ENCODE measurements around the gene ZHX3. TPM values are rescaled to one million over a fixed set of nuclear protein-coding genes. Genes with fewer than 3 reads are reported as not detected.

Gene ZHX3
- total and polyA plus RNA-seq, 10 of the 15 experiments (the other 5 are each of a cell fraction or from before 2014, with no cell fraction given), result 1.3 to 14.0 (median 5.0) TPM

GRCh38 chr20:41221614-41222218 lies 95.8 kb downstream of the ZHX3 start:
- ATAC-seq, result no peak
- no TSS peak for BruUV-seq (replicated peaks)
- H3K4me2 ChIP-seq (ENCODE audit: control insufficient read depth, insufficient read depth), result no peak overlapping the region
- H3K79me2 ChIP-seq (ENCODE audit: control insufficient read depth, insufficient read depth, low read length), result no peaks in the 10 kb centered on the region
- H3K36me3 ChIP-seq (ENCODE audit: control insufficient read depth in 2 of 2, insufficient read depth in 2 of 2, low read length in 1 of 2), result no peaks in the 10 kb centered on the region
- ChIA-PET POLR2A (interaction anchor here (0.5 kb wide), 1 partner anchor 45 kb away, joined by 6 read pairs; no protein-coding TSS in a partner anchor), RAD21 (ENCODE audit: unreplicated experiment) (no interaction called here), SMC1A (ENCODE audit: uncharacterized antibody, unreplicated experiment) (no interaction called here), CTCF (interaction anchor here (0.5 kb wide), 1 partner anchor 164 kb away, joined by 3 read pairs; no protein-coding TSS in a partner anchor)
- H3K9me3 ChIP-seq (replicated peaks; ENCODE audit: control insufficient read depth, insufficient read depth, low read length), result no peaks in the 10 kb centered on the region
- WGBS (ENCODE audit: insufficient coverage, insufficient replicate concordance, low lambda C conversion rate, missing lambda C conversion rate), result 95% methylated on average over 5 of the region's 5 CpGs
- H4K20me1 ChIP-seq (ENCODE audit: control insufficient read depth, insufficient read depth), result no peaks in the 10 kb centered on the region
- no peak for FAIRE-seq
- H3K4me3 ChIP-seq, result no peak overlapping the region
- intact Hi-C loops (cut with micrococcal nuclease; ENCODE audit: unreplicated experiment) (no loop called here), in situ Hi-C loops (cut with MboI) (no loop called here)
- H3K27ac ChIP-seq (ENCODE audit: control insufficient read depth, insufficient read depth), result no peak overlapping the region
- no peaks in the 10 kb centered on the region for H3K27me3 ChIP-seq (replicated peaks in 1 of 2; ENCODE audit: control insufficient read depth in 2 of 2, insufficient read depth in 2 of 2, low read length in 1 of 2)
- DNase-seq (ENCODE audit: low read depth, low spot score), result no peak
- no peaks in the 10 kb centered on the region for H3K4me1 ChIP-seq (ENCODE audit: control insufficient read depth, insufficient read depth, low read length)
- no peak overlapping the region for H2AFZ ChIP-seq (ENCODE audit: control insufficient read depth, low read depth, low read length)
- TF ChIP-seq USF1 (IDR thresholded peaks at IDR 0.05; ENCODE audit: borderline replicate concordance, extremely low read length, insufficient read depth, low read depth, low read length), result no peak
- TF ChIP-seq ZBED1 (IDR thresholded peaks at IDR 0.05; ENCODE audit: borderline replicate concordance), result no peak
- no peak for TF ChIP-seq BCL11A (IDR thresholded peaks at IDR 0.05; ENCODE audit: low read depth, low read length)
- TF ChIP-seq RCOR1 (conservative IDR thresholded peaks at IDR 0.05; ENCODE audit: low read depth, low read length), result no peak
- TF ChIP-seq MEF2B (IDR thresholded peaks at IDR 0.05; ENCODE audit: partially characterized antibody, poor library complexity, severe bottlenecking), result no peak
- TF ChIP-seq PRDM15 (CRISPR knock-in tag; IDR thresholded peaks at IDR 0.05), result no peak
- TF ChIP-seq CBX5 (IDR thresholded peaks at IDR 0.05; ENCODE audit: low read depth), result no peak
- TF ChIP-seq MYB (IDR thresholded peaks at IDR 0.05; ENCODE audit: borderline replicate concordance, low read depth, low read length), result no peak
- no peak for TF ChIP-seq EED (IDR thresholded peaks at IDR 0.05; ENCODE audit: low read depth)
- no peak for TF ChIP-seq ZBTB33 (IDR thresholded peaks at IDR 0.05)
- no peak for TF ChIP-seq CREM (IDR thresholded peaks at IDR 0.05; ENCODE audit: low read depth)
- no peak for TF ChIP-seq NR2C1 (IDR thresholded peaks at IDR 0.05)
- TF ChIP-seq SREBF1 (IDR thresholded peaks at IDR 0.05; ENCODE audit: low read length), result no peak
- no peak for TF ChIP-seq SMAD1 (IDR thresholded peaks at IDR 0.05; ENCODE audit: low read depth, partially characterized antibody)
- no peak overlapping the region for H3K9ac ChIP-seq (ENCODE audit: control insufficient read depth, insufficient read depth, low read length)
